Neural cell (in vitro differentiated cells): ENCODE measurements around the gene DGKB.

Source experiments
- EP300 ChIP-seq: fragments of 450-650 bp; conservative IDR thresholded peaks from 2 replicates; pipeline ENCODE4 v1.6.1; 2014; ENCODE audit warnings: antibody characterized with exemption, mild to moderate bottlenecking, moderate library complexity; ENCODE audit not compliant: poor library complexity, severe bottlenecking
- EZH2 ChIP-seq: fragments of 200-600, 300-800 bp; shearing (Covaris generic), sonication (generic); IDR thresholded peaks from 2 replicates; pipeline ENCODE4 v1.6.1; 2014; ENCODE audit warnings: antibody characterized with exemption, low read length, borderline replicate concordance, mild to moderate bottlenecking; ENCODE audit not compliant: insufficient read depth, poor library complexity, severe bottlenecking
- MXI1 ChIP-seq: fragments of 450-650 bp; conservative IDR thresholded peaks from 2 replicates; pipeline ENCODE4 v1.6.1; 2014; ENCODE audit warnings: antibody characterized with exemption, mild to moderate bottlenecking; ENCODE audit not compliant: poor library complexity, severe bottlenecking
- POLR2AphosphoS5 ChIP-seq: IDR thresholded peaks from 2 replicates; pipeline ENCODE4 v1.6.1; 2012
- RAD21 ChIP-seq: fragments of 450-650 bp; conservative IDR thresholded peaks from 2 replicates; pipeline ENCODE4 v1.6.1; 2014; ENCODE audit warnings: antibody characterized with exemption, mild to moderate bottlenecking, moderate library complexity
- SMC3 ChIP-seq: fragments of 450-650 bp; conservative IDR thresholded peaks from 2 replicates; pipeline ENCODE4 v1.6.1; 2014; ENCODE audit warnings: antibody characterized with exemption, mild to moderate bottlenecking, moderate library complexity; ENCODE audit not compliant: poor library complexity
- TAF1 ChIP-seq: IDR thresholded peaks from 2 replicates; pipeline ENCODE4 v1.6.1; 2012; ENCODE audit warnings: low read depth
- TF ChIP-seq, protein P1 (sequence below): fragments of 450-650 bp; IDR thresholded peaks from 2 replicates; pipeline ENCODE4 v1.5.1; 2014; ENCODE audit warnings: antibody characterized with exemption, mild to moderate bottlenecking, moderate library complexity; ENCODE audit not compliant: poor library complexity, severe bottlenecking
- TF ChIP-seq, protein P2 (sequence below): IDR thresholded peaks from 2 replicates; pipeline ENCODE4 v1.6.1; 2012; ENCODE audit warnings: borderline replicate concordance

DNA sequence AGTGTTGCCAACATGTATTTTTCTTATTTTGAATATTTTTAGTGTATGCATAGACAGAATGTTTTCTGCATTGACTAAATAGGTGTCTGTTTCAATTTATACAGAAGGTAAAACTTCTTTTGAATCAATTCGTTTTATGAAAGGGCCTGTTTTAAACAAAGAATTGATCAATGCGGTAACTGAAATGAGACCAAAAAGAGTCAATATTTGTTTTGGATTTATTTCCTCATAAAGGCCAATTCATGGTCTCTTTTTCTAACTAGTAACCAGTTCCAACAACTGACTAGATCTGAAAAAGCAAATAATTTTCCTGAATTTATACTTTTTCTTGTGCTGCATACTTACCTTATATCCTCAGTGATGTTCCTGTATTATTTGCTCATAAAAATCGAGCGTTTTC is 320.5 kb downstream of the DGKB start:
- TF ChIP-seq MXI1 (no peak), POLR2AphosphoS5 (no peak), EZH2 (no peak), EP300 (no peak), TAF1 (no peak), SMC3 (no peak), RAD21 (no peak)
- TF ChIP-seq, protein P1, sequence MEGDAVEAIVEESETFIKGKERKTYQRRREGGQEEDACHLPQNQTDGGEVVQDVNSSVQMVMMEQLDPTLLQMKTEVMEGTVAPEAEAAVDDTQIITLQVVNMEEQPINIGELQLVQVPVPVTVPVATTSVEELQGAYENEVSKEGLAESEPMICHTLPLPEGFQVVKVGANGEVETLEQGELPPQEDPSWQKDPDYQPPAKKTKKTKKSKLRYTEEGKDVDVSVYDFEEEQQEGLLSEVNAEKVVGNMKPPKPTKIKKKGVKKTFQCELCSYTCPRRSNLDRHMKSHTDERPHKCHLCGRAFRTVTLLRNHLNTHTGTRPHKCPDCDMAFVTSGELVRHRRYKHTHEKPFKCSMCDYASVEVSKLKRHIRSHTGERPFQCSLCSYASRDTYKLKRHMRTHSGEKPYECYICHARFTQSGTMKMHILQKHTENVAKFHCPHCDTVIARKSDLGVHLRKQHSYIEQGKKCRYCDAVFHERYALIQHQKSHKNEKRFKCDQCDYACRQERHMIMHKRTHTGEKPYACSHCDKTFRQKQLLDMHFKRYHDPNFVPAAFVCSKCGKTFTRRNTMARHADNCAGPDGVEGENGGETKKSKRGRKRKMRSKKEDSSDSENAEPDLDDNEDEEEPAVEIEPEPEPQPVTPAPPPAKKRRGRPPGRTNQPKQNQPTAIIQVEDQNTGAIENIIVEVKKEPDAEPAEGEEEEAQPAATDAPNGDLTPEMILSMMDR = no peak
- TF ChIP-seq, protein P2, sequence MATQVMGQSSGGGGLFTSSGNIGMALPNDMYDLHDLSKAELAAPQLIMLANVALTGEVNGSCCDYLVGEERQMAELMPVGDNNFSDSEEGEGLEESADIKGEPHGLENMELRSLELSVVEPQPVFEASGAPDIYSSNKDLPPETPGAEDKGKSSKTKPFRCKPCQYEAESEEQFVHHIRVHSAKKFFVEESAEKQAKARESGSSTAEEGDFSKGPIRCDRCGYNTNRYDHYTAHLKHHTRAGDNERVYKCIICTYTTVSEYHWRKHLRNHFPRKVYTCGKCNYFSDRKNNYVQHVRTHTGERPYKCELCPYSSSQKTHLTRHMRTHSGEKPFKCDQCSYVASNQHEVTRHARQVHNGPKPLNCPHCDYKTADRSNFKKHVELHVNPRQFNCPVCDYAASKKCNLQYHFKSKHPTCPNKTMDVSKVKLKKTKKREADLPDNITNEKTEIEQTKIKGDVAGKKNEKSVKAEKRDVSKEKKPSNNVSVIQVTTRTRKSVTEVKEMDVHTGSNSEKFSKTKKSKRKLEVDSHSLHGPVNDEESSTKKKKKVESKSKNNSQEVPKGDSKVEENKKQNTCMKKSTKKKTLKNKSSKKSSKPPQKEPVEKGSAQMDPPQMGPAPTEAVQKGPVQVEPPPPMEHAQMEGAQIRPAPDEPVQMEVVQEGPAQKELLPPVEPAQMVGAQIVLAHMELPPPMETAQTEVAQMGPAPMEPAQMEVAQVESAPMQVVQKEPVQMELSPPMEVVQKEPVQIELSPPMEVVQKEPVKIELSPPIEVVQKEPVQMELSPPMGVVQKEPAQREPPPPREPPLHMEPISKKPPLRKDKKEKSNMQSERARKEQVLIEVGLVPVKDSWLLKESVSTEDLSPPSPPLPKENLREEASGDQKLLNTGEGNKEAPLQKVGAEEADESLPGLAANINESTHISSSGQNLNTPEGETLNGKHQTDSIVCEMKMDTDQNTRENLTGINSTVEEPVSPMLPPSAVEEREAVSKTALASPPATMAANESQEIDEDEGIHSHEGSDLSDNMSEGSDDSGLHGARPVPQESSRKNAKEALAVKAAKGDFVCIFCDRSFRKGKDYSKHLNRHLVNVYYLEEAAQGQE = no peak
